HT-29 (cell line): Measurements from ENCODE around the gene LARP4. TPM values are rescaled to one million over a fixed set of nuclear protein-coding genes. Genes with fewer than 3 reads are reported as not detected.
"Not testable (repeated sequence)": the region's sequence is repeated elsewhere in the genome, so short reads cannot be mapped to it uniquely, and the experiment has no call there.

Experiments
- DNase-seq: peaks from one replicate; pipeline ENCODE4 v3.0.0-alpha.2; 2015; ENCODE audit warnings: low spot score
- total RNA-seq: library from RNA; depleted of rRNA; stranded (reverse); fragments of >200 nt; shearing (Covaris generic); gene quantifications from 2 replicates; pipeline ENCODE4 v1.2.3, GENCODE V29; 2014

LARP4 gene
- total RNA-seq, 1 experiment from 2014 or later, result 18.9 TPM

DNA sequence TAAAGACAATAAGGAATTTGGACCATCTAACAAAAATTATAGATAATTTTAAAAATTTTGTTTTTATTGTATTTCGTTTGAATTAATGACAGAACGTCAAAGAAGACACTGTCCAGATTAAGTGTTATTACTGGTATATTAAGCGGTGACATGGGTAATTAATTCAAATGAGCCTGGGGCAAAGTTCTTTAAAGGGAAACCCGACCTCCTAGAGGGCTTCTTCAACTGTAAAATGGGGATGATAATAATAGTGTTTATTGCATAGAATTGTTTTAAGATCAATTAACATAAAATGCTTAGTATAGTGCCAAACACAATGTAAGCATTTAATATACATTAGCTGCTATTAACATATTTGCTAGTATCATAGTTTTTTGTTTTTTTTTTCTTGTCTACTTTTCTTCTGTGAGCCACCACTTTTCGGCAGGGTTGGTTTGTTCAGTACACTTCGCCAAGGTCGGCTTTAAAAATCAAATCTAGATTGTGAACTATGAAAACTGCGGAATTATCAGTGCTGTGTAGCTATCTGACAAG lies 514 bp upstream of the LARP4 start:
- DNase-seq, result no peak

DNA sequence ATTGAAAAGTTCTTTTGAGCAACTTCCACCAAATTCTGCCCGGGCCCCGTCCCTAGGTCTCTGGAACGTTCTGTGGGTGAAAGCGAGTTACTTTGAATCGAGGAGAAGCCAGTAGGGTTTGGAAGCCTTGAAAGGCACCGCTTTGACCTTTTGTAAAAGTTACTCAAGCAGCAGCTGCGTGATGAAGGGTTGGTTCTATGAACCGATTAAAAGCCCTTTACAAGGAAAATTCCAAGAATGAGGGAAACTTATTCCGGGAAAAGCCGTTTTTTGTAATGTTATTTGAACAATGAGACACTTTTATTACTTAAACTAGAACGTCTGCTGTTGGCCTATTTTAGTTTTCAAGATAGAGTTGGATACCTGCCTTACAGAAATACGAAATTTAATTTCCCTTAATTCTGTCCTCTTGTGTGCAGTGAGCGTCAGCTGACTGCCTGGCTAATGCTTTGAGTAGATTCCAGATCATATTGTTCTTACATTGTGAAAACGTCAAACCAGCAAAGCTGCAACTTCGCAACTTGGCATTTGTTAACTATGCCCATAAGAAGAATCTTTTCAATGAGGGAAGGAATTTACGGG lies 906 bp downstream of the LARP4 start:
- peak; percentile 60 for DNase-seq

DNA sequence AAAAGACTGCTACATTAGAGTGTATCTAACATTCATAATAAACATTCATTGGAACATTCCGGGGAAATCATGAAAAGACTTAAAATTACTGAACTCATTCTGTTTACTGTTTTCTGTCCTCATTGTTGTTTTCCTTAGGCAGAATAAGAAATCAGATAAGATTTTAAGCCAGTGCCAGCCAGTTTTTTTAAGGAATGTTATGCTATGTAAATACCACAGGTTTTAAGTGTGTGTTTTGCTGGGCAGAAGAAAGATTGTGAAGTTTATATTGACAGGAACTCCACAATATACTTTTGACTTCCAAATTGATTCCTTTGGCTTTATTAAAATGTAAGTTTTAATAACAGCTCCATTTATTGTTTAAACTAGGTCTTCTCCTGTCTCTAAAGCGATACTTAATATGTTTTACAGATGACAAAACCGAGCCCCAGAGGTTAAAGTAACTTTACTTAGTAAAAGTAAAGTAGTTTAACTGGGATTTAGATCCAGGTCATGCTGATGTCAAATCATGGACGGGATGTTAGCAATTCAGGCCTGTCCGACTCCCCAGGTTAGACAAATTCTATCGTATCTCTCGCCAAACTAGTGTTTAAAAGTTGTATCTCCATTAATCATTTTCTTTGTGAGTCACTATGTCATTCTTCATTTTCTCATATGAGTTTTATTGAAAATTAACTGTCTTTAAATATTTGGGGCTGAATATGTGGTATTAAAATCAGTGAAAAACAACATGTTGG lies 1.7 kb downstream of the LARP4 start:
- peak; percentile 31 for DNase-seq

DNA sequence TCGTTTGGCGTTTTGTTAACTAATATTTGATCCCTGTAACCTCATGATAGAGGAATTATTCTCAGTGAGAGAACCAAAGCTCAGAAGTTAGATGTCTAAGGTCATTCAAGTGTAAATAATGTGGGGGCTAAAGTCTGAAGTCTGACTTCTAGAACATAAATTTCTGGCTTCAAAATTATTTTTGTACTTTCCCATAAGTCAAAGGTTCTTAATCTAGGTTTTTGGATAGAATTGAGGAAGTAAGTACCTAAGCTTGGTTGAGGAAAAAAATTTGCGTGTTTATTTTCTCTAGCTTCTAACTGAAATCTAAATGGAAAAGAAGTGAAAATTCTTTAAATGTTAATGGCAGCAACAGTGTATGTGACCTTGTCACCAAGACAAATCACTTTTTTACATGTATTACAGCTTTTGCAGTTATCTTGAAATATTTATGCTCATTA lies 2.3 kb downstream of the LARP4 start:
- no peak for DNase-seq

GRCh38 chr12:50404307-50404706 lies 3.6 kb downstream of the LARP4 start:
- no peak for DNase-seq

- no peak for DNase-seq
Measured at GRCh38 chr12:50411051-50411660, 10.5 kb downstream of the LARP4 start.

- DNase-seq, result no peak
Measured at GRCh38 chr12:50415899-50416479, 15.3 kb downstream of the LARP4 start.

DNA sequence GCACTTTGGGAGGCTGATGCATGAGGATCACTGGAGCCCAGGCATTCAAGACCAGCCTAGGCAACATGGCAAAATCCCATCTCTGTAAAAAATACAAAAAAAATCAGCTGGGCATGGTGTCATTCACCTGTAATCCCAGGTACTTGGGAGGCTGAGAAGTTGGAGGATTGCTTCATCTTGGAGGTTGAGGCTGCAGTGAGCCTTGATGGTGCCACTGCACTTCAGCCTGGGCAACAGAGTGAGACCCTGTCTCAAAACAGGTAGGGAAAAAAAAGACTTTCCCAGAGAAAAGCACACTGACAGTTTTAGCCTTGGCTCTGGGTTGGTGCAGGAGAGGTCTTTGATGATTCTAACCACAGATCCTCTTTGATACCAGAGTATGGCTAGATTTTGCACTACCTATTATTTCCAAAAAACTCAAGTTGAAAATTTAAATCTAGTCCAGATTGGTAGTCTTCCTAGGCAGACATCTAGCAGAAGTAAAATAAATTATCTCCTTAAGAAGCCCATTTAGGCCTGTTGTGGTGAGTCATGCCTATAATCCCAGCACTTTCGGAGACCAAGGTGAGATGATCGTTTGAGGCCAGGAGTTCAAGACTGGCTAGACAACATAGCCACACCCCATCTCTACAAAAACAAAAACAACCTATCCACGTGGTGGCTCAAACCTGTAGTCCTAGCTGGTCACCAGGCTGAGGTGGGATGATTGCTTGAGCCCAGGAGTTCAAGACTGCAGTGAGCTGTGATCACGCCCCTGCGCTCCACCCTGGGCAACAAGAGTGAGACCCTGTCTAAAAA lies 18.6 kb downstream of the LARP4 start:
- DNase-seq, result peak; percentile 32

DNA sequence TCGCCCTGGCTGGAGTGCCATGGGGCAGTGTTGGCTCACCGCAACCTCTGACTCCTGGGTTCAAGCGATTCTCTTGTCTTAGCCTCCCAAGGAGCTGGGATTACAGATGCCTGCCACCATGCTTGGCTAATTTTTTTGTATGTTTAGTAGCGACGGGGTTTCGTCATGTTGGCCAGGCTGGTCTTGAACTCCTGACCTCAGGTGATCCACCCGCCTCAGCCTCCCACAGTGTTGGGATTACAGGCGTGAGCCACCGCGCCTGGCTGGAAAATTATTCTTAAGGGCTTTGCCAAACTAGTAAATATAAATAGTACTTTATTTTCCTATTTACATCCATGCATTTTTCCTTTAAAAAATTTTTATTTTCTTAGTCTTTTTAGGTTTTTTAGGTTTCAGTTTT lies 22.2 kb downstream of the LARP4 start:
- not testable (repeated sequence) for DNase-seq

DNA sequence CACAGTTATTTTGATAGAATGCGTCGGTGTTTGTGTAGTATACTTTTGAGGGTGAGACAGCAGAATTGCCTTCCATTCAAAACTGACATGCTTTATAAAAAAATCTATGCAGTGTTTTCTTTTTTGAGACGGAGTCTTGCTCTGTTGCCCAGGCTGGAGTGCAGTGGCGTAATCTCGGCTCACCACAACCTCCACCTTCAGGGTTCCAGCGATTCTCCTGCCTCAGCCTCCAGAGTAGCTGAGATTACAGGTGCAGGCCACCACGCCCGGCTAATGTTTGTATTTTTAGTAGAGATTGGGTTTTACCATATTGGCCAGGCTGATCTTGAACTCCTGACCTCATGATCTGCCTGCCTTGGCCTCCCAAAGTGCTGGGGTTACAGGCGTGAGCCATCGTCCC lies 22.7 kb downstream of the LARP4 start:
- not testable (repeated sequence) for DNase-seq

GRCh38 chr12:50425589-50426258 lies 25.0 kb downstream of the LARP4 start:
- peak; percentile 69 for DNase-seq

DNA sequence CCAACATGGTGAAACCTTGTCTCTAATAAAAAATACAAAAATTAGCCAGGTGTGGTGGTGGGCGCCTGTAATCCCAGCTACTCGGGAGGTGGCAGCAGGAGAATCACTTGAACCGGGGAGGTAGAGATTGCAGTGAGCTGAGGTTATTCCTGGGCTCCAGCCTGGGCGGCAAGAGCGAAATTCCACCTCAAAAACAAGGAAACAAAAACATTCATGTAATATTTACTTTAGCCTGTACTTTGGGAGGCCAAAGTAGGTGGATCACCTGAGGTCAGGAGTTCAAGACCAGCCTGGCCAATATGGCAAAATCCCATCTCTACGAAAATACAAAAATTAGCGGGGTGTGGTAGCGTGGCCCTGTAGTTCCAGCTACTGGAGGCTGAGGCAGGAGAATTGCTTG lies 31.0 kb downstream of the LARP4 start:
- DNase-seq, result not testable (repeated sequence)

- DNase-seq, result no peak
Measured at GRCh38 chr12:50440288-50440687, 39.6 kb downstream of the LARP4 start.

- DNase-seq, result no peak
Measured at GRCh38 chr12:50441763-50442162, 41.1 kb downstream of the LARP4 start.

- no peak for DNase-seq
Measured at GRCh38 chr12:50442178-50442908, 41.7 kb downstream of the LARP4 start.

GRCh38 chr12:50449671-50450070 lies 49.0 kb downstream of the LARP4 start:
- DNase-seq, result not testable (repeated sequence)

DNA sequence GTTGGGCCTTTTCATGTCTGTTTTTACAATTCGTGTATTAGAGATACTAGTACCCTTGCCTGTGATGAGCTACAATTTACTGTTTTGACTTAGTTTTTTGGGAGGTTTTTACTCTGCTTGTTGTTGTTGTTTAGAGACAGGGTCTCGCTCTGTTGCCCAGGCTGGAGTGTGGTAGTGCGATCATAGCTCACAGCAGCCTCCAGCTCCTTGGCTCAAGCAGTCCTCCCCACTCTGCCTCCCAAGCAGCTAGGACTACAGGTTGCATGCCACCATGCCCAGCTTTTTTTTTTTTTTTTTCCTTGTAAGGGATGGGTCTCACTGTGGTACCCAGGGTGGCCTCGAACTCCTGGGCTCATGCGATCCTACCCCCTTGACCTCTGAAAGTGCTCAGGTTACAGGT lies 52.1 kb downstream of the LARP4 start:
- DNase-seq, result no peak

DNA sequence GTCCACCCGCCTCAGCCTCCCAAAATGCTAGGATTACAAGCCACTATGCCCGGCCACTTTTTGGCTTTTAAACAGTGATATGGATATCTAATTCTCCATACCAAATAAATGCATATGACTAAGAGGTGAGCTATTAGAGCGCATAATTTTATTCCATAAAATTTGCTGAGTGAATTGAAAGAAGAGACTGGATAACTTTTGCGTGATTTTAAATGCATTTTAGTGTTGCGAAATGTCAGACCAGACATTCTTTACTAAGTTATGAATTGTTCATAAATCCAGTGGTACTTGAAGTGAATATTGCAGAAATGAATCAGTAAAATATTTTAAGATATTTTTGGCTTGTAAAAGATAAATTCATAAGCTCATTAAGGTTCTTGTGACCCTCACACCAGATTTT lies 53.2 kb downstream of the LARP4 start:
- DNase-seq, result no peak

GRCh38 chr12:50458606-50459005 lies 57.9 kb downstream of the LARP4 start:
- DNase-seq, result no peak

DNA sequence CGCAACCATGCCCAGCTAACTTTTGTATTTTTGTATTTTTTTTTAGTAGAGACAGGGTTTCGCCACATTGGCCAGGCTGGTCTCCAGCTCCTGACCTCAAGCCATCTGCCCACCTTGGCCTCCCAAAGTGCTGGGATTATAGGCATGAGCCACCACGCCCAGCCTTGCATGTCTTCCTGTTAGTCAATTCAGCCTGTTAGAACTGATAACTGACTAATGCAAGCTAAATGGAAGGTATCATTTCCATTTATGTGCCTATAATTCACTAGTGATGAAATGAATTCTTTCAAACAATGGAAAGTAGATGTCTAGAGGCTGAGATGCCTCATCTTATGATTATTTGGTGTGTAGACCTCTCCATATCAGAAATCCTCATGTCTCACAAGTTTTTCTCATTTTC lies 66.8 kb downstream of the LARP4 start:
- DNase-seq, result no peak
